CD4-positive, alpha-beta T cell treated with Interleukin-17A for 4 hours (primary cell): ENCODE measurements around the gene STX2.
A peak's percentile ranks its signal among the peaks of the same experiment; 100 is the strongest.
"Not testable (repeated sequence)": the region's sequence is repeated elsewhere in the genome, so short reads cannot be mapped to it uniquely, and the experiment has no call there.

ENCODE experiments used
- DNase-seq: peaks from one replicate; pipeline ENCODE4 v3.0.0-alpha.2; 2020; ENCODE audit warnings: mixed read lengths

STX2 gene

DNA sequence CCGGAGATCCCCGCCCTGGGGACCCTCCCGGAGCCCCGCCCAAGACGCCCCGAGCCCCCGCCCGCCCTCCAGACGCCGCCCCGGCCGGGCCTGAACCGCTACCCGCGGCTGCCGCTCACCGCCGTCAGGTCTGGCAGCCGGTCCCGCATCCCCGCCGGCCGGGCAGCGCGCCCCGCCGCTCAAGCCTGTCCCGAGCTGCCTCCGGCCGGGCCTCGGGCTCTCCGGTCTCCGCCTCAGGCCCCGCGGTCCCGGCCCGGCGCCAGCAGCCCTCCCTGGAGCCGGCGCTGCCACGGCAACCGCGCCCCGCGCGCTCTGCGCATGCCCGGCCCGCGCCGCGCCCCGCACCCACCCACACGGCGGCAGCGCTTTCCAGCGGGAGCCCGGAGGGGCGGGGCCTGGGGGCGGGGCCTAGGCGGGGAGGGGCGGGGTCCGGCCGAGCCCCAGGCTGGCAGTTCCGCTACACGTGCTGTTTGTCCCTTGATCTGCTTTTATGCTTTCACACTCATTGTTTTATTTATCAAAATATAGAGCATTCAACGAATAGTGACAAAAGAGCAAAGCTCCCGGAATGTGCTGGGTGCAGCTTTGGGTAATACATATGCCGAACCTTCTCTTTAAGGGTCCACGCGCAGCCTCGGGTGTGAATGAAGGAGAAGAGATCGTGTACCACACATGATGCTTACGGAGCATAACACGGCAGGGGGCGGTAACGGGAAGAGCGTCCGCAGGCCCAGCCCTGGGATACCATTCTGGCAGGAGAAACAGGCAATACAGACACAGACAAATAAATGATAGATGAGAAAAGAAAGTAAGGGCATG, at the start of gene STX2:
Gene STX2, minus strand, starts transcription at position 300 of the 819 bp plus-strand sequence. Its CDS starts 151 bp downstream, at position 149.
- DNase-seq: peak; percentile 96

DNA sequence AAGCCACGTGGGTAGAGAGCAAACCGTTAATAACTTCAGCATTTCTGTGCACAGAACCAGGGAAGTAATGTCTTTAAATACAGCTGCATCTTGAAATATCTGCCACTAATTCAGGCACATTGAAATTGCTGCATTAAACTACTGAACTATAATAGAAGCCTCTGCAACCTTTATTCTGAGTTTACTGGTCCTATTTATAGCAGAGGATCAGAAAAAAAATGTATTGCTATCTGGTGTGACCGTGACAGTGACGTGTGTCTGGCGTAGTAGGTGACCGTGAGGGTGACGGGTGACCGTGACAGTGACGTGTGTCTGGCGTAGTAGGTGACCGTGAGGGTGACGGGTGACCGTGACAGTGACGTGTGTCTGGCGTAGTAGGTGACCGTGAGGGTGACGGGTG, 48.1 kb upstream of the STX2 start:
- DNase-seq: not testable (repeated sequence)

DNA sequence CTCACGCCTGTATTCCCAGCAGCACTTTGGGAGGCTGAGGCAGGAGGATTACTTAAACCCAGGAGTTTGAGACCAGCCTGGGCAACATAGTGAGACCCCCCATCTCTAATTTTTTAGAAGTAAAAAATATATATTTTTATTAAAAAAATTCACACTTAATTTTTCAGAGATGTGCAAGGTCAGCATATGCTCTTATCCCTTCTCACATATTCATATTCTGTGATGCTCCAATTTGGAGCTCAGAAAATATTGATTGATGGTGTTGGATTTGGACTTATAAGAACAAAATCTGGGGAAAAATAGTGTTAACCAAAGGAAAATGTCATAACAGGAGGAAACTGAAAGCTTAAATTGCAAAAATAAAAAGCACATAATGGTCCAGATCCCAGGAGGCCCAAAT, 42.5 kb upstream of the STX2 start:
- no peak for DNase-seq

DNA sequence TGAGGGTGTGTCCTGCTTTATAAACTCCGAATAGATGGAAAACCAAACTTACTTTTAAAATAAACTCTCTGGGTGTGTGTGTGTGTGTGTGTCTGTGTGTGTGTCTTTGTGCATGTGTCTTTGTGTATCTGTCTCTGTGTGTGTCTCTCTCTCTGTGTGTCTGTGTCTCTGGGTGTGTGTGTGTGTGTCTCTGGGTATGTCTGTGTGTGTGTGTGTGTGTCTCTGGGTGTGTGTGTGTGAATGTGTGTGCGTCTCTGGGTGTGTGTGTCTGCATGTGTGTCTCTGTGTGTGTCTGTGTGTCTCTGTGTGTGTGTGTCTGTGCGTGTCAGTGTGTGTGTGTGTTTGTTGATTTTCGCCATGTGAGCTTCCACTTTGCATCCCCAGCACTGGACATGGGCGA, 42.0 kb upstream of the STX2 start:
- DNase-seq: no peak

DNA sequence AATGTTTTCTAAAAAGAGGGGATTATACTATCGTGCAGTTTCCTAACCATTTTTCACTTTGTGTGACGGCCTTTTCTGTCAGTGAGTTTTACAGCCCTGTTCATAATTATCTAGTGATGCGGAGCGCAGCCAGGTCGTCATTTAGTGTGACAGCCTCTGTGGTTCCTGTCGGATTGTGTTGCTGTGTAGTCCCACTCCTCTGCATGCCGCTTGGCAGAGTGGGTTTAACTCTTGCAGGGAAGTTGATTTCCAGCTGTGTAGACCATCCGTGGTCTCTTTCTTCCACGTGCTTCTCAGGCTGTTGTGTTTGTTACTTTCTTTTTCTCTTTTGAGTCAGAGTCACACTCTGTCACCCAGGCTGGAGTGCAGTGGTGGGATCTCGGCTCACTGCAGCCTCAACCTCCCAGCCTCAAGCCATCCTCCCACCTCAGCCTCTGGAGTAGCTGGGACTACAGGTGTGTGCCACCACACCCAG, 41.4 kb upstream of the STX2 start:
- no peak for DNase-seq

DNA sequence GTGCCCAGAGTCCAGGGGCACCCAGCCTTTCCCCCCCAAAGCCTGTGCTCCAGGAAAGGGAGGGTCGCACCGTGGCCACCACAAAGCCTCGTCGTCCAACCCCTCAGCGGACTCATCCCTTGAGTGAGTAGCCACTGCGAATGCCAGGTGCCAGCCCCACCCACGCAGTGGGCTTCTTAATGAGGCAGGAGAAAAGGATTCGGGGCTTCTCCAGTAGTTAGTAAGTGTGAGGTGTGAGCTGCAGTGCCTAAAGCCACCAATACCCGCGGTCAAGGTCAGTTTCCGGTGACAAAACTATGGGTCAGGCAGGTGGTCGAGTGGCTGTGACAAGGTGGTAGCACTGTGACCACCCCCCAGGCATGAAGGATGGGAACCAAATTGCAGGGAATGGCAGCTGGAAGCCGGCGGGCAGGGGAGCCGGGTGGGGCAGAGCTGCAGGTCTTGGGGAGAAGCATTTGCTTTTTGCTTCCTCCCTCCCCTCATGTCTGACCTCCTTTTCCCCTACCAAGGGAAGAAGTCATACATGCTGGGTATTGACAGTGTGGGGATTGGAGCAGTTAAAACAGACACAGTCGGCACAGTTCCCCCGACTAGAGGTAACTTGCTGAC, 40.8 kb upstream of the STX2 start:
- DNase-seq: no peak

DNA sequence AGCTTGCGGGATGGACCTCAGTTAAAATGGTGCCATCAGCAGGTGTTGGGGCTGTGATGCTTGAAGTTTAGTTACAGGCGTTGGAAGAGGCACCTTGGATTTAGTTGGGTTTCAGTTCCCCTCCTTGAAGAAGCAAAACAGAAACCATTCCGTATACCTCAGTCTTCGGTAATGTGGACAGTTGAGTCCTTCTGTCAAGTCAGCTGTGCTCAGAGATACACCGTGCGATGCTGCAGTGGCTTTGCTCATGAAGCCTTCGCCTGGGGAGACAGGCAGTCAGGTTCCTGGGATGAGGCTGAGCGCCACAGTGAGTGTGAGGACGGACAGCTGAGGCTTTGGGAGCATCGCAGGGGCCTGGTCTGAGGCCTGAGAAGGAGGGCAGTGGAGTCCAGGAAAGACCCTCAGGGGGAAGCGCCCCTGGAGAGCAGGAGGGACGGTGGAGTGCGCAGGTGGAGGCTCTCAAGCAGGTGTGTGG, 40.2 kb upstream of the STX2 start:
- DNase-seq: no peak

DNA sequence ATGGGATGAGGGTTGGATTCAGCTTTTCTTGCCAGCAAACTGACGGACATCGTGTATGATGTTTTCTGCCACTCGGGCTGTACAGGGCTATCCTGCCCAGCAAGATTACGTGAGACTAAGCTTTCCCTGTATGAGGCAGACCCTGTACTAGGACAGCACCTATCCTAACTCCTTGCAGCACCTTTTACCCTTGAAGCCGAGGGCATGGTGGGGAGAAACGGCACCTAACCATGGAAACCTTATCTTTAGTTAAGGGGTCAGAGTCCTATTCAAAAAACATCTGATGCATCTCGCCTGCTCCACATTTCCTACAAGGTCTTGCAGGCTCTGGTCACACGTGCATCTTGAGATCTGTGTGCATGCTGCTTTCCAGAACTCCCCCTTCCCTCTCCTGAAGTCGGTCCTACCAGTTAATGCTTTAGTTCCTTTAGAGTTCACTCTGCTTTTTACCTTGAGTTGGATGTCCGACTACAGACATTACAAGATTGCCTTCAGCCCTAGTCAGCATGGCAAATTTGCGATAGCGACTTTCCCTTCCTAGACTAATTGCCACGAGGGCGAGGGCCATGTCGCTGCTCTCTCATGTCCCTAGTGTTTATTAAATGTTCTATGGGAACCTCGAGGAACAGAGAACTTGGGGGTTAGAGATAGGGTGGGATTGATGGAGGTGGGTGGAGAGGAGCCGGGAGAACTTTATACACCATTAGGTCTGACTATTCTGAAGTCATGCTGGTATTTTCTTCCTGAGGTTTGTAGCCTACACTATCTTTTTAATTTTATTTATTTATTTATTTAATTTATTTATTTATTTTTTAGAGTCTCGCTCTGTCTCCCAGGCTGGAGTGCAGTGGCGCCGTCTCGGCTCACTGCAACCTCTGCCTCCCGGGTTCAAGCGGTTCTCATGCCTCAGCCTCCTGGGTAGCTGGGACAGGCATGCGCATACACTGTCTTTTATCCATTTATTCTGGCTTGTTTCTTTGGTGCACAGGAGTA, 39.4 kb upstream of the STX2 start:
- DNase-seq: no peak

DNA sequence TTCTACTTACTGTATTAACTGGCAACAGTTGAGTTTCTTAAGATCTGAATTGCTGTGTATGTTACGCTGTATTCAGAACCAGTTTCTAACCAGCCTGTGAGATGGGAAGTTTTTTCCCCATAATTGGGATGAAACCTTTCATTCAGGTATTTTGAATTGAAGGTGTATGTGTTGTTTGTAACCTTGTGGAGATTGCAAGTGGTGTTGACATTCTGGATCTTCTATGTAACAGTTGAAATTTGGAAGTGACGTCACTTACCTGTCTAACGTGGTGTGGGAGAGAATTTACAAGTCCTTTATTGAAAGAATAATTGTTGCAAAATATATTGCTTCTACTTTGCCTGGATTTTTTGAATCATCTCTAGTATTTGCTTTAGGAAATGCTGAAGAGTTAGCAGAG, 38.3 kb upstream of the STX2 start:
- no peak for DNase-seq

DNA sequence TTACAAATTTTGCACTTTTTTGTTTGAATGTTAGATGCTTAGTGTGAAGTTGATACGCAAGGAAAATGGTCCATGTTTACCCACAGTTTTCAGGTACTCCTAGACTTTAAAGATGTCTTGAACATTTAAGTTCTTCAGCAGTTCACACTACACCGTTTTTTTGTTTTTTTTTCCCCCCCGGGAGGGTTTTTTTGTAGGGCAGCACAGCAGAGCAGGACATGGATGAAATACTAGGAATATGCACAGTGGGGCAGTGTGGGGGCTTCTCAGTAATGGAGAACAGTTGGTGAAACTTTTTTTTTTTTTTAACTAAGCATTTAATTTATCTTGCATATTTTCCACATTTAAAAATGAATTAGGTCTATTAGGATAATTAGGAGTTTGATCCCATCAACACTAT, 37.7 kb upstream of the STX2 start:
- no peak for DNase-seq

DNA sequence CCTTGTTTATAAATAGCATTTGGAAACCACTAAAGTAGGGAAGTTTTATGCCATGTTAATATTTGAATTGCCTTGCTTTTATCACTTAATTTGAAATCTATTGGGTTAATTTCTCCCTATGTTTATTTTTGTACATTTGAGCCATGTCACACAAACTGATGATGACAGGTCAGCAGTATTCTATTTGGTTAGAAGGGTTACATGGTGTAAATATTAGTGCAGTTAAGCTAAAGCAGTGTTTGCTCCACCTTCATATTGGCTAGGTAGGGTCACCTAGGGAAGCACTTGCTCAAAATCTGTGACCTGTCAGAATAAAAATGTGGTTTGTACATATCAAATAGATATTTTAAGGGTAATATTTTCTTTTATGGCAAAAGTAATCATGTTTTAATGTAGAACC, 37.2 kb upstream of the STX2 start:
- no peak for DNase-seq

DNA sequence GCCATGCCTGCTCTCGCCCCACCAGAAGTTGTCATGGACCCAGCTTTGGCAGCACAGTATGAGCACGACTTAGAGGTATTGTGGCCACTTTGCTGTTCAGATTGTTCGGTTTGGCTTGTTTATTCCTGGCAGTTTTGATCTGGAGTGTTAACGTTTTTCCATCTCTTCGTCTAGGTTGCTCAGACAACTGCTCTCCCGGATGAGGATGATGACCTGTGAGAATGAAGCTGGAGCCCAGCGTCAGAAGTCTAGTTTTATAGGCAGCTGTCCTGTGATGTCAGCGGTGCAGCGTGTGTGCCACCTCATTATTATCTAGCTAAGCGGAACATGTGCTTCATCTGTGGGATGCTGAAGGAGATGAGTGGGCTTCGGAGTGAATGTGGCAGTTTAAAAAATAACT, 36.7 kb upstream of the STX2 start:
- DNase-seq: not testable (repeated sequence)

DNA sequence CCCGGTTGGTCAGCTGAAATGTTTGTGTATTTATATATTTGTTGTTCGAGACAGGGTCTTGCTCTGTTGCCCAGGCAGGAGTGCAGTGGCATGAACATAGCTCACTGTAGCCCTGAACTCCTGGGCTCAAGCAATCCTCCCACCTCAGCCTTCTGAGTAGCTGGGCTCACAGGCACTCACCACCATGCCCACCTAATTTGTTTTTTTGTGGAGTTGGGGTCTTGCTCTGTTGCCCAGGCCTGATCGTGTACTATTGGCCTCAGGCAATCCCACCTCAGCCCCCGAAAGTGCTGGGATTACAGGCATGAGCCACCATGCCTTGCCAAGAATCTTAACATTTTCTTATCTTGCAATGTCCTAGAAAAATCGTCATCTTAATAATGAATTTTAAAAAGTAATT, 36.1 kb upstream of the STX2 start:
- no peak for DNase-seq

DNA sequence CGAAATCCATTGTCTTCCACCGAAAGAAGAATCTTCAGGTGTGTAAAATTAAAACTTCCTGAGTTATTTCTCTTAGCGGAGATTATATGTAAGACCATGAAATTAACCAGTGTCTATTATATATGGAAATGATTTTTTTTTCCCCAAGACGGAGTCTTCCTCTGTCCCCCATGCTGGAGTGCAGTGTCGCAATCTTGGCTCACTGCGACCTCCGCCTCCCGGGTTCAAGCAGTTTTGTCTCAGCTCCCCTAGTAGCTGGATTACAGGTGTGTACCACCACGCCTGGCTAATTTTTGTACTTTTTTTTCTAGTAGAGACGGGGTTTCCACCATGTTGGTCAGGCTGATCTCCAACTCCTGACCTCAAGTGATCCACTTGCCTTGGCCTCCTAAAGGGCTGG, 35.6 kb upstream of the STX2 start:
- no peak for DNase-seq

DNA sequence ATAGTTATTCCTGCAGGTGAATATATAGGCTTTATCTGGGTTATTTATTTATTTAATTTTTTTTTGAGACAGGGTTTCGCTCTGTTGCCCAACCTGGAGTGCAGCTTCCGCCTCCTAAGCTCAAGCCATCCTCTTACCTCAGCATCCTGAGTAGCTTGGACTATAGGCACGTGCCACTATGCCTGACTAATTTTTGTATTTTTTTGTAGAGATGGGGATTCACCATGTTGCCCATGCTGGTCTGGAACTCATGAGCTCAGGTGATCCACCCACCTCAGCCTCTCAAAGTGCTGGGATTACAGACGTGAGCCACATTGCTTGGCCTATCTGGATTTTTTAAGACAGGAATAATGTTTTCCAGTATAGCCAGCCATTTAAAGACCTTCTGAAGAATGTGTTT, 34.8 kb upstream of the STX2 start:
- DNase-seq: no peak

DNA sequence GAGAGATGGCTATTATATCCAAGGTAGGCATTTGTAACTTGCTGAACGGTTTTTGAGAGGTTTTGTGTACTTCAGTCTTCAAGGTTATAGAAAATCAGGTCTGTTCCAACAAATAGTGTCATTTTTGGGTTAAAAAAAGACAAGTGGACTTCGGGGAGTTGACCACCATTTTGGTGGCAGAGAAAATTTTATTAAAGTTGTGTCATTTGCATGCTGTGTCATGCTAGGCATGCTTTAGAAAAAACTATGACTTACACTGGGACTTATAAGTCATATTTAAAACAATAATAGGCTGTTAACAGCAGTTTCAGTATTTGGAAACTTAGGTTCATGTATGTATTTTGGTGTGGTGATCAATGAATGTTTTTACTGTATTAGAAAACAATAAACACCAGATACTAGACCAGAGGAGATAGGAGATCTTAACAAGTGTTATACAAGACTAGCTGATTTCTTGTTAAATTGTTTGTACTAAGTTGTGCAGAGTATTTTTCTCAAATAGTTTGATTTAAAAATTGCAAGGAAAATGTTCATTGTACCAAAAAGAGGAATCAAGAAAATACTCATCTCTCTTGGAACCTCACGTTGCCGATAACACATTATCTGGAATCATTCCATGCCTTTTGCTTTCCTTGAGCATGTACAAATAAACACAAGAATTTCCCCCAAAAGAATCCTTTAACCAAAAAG, 34.2 kb upstream of the STX2 start:
- no peak for DNase-seq

DNA sequence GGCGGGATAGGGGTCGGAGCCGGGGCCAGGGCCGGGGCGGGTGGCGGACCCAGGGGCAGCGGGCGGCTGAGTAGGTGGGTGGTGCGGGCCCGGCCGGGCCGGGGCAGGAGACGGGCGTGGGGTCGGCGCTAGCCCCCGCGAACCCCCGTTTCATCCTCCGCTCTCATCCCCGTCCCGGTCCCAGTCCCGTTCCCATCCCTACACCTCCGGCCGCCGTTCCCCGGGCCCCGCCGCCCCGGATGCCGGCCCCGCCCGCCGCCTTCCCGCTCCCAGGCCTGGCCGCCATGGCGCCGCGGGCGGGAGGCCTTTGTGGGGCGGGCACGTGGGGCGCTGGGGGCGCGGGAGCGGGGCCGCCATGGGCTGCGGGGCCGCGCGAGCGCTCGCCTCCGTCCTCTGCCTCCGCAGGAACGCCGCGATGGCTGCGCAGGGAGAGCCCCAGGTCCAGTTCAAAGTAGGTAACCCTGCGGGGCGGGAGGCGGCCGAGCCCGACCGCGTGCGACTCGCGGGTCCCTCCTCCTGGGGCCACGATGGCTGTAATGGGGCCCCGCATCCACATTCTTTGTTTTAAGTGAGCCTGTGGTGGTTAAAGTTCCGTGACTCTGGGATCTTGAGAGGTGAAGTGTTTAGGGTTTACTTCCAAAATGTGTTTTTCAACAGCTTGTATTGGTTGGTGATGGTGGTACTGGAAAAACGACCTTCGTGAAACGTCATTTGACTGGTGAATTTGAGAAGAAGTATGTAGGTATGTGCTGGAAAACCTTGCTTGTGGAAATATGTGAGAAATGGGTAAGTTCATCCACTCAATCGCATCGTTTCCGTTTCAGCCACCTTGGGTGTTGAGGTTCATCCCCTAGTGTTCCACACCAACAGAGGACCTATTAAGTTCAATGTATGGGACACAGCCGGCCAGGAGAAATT, 33.4 kb upstream of the STX2 start:
- DNase-seq: peak; percentile 57

DNA sequence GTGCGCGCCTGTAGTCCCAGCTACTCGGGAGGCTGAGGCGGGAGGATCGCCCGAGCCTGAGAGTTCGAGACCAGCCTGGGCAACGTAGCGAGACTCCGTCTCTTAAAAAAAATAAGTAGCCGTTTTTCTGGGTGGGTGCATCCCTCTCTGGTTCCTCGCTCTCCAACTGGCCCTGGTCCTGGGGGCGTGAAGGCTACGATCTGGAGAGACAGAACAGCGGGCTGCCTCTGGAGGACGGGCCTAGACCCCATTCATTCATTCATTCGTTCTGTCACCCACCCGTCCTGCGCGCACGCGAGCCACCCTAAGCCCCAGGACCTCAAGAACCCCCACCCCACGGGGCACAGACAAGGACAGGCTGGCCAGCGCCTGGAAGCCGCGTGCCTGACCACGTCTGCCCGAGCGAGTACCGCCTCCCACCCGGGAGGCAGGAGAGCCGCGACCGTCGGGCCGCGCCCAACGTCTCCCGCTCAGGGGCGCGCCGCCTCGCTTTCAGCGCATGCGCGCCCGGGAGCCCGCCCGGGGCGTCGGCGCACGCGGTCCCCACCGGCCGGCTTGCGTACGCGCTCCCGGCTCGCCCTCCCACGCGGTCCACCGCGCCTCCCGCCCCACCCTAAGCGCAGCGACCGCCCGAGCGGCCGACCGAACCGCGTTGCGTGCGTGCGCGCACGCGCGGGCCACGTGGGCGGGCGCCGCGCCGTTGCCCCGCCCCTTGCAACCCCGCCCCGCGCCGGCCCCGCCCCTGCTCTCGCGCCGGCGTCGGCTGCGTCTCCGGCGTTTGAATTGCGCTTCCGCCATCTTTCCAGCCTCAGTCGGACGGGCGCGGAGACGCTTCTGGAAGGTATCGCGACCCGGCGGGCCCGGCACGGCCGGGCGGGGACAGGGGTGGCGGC, 32.5 kb upstream of the STX2 start, which contains the start of gene RAN:
Gene RAN, plus strand, starts transcription at position 781 of the 893 bp plus-strand sequence. CDS start 528 bp downstream, outside the sequence.
- DNase-seq: peak; percentile 92

DNA sequence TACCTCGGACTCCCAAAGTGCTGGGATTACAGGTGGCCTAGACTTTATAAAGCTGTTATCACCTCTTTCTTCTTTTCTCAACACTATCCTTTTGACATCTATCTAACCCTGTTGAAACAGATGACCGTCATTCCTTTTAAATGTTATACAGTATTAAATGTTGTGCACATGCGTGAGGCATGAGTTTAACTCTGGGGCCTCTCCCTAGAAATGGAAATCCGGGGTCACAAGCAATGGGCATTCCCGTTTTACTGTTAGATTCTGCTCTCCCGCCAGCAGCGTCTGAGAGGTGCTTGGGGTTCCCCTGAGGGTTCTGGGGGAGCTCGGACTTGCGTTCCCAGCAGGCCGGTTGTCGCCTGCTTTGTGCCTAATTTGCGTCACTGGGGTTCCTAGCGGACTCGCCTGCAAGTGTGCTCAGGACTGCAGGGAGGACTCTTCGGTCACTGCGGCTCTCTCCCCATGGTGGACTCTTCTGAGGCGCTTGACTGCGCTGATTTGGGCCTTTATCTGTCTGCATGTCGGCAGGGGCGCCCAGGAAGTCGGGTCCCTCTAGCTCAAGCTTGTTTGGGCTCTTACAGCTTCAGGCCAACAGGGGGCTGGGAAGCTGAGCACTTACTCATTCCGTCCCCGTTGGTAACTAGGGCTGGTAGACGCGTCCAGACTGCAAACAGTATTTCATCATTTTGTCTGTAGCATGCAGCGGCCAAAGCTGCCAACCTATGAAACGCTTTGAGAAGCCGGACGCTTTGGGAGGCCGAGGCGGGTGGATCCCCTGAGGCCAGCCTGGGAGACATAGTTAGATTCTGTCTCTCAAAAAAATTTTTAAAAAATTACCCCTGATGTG, 31.6 kb upstream of the STX2 start:
- DNase-seq: peak; percentile 69
